ENCODE results near the gene PLCB4.

PLCB4 gene

DNA sequence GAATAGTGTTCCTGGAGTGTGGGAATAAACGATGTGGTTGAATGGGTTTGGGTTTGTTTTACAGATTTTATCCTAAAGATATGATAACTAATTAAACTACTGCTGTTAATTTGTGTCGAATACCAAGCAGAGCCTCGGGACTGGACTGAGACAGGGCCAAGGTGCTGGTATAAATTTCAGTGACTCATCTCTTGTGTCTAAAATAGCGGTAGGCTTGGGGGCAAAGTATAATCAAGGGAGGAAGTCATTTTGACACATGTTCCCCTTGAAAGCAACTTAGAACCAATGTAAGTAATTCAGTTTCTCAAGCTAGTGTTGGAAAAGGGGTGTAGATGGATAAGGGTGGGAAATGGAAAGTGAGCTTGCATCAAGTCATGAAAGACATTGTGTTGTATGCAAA is 108.4 kb downstream of the PLCB4 start:
- no peak for DNase-seq (ENCODE audit: low read depth in 2 of 2)

DNA sequence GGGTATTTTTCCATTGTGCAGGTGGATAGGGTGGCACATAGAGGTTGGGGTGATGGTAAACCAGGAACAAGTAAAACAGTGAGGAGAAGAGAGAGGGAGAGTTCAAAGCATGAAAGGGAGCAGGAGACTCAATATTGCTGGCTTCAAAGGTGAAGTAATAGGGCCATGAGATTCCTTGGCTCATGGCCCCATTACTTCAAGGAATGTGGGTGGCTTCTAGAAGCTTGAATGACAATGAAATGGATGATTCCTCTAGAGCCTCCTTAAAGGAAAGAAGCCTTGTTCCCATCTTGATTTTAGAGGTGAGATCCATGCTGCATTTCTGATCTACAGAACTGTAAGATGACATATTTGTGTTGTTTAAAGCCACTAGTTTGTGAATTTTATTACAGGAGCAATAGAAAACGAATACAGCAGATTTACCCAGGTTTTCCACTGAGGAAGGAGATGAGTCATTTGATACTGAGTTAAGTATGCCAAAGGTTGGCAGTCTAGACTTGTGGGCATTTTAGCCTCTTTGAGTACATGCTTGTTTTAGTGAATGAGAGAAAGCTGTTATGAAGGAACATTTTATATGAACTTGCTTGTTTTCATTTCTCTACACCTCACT is 110.4 kb downstream of the PLCB4 start:
- no peak for DNase-seq (ENCODE audit: low read depth in 2 of 2)

DNA sequence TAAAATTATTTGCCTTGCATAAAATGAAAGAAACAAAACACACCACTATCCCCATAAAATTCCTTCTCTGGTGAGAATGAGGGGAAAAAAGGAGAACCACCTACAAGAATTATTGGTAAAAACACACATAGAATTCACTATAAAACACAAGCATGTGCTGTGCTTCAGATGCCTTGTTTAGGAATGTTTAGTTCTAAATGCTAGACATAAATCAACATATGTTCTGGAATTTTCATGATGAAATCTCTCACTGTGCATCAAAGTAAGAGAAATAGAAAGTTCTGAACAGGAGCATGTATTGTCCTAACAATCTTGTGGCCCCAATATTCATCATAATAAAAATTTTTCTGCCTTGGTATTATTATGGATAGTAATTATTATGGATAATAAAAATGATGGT is 111.0 kb downstream of the PLCB4 start:
- DNase-seq (ENCODE audit: low read depth in 2 of 2), result no peak

DNA sequence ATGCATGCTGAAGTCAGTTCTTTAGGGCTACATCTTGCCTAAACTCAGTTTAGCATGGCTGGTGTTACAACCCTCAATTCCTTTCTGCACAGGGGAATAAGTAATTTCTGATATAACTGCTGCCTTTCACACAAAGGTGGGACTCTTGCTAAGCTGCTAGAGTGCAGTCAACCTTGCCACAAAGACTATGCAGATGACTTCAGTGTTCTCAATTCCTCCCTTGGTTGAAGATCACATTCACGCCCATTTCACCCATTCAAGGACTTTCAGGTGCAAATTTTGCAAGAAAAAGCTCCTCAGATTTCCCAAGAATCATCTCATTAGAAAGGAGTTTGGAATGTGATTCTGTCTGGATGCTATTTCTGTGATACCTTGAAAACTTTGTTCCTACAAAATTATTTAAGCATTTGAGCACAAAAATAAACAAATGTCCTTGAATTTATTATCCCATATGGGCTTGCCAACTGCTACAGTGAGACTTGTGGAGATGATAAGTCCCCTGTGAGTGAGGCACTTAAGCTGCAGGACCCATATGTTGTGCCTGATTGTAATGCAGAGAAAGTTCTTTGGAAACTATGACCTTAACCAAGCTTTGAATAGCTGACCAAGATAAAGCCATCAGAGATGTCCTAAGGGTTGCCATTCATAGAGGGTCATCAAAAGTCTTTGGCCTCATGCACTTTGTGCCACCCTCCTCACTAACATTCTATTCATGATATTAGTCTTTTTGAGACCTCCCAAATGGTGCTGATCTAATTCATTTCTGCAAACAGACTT is 111.8 kb downstream of the PLCB4 start:
- no peak for DNase-seq (ENCODE audit: low read depth in 2 of 2)

DNA sequence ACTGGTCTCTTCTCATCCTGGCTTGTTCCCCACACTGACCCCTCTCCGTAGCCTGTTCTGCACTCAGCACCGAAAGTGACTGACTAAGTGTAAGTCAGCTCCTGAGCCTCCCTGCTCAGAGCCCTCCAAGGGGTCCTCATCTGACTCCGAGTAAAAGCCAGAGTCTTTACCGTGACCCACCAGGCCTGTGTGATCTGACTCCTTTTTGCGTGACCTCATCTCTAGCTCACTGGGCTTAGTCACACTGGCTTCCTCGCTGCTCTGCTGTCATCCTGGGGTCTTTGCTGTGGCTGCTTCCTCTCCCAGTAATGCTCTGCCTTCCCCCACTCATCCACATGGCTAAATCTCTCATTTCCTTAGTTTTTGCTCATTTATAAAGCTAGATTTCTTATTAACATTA is 116.6 kb downstream of the PLCB4 start:
- DNase-seq (ENCODE audit: low read depth in 2 of 2), result no peak

DNA sequence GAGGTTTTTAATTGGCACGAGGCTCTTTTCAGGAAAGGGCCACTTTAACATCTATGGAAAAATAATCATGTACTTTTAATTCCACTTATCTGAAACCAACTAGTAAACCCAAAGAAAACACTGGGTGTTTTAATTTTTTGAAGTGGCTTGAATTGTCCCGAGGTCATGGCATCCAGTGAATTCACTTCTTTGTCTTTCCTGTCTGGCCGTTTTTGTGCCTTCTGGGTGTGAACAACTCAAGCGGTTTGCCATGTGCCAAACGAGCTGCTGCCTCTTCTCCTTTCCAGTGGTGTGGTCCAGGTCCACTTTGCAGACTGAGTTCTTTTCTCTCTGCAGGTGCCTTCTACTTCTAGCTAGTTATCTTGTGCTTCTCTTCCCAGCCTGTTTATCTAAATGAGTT is 117.5 kb downstream of the PLCB4 start:
- DNase-seq (ENCODE audit: low read depth in 2 of 2), result no peak

DNA sequence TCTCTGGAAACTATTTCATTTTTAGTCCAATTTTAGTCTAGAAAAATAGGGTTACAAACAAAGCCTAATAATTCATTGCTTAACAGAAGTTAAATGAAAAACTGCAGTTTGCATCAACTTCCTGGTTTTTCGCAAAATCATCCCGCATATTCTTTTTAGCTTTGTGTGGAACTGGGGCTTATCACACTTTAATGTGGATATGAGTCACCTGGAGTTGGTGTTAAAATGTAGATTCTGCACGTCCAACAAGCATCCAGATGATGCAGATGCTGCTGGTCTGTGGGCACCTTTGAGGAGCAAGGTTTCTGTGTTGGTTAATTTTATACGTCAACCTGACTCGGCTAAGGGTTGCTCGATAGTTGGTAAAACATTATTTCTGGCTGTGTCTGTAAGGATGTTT is 126.1 kb downstream of the PLCB4 start:
- DNase-seq (ENCODE audit: low read depth in 2 of 2), result no peak

DNA sequence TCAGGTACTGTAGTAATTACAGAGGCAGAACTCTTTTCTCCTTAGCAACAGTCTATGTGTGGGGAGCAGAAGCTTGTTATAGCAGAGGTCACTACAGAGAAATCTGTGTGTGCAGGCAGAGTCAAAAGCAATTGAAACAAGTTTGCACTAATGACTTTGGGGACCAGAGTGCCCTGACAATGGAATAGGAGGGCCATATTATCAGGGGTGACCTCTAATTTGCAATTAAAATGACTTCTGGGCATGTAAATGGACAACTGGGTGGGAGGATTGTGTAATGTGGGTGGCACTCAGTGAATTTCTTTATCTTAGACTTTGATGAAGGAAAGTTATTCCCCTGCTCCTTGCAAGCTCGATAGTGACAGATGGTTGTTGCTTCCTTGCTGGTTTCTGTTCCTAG is 127.2 kb downstream of the PLCB4 start:
- DNase-seq (ENCODE audit: low read depth in 2 of 2), result no peak

DNA sequence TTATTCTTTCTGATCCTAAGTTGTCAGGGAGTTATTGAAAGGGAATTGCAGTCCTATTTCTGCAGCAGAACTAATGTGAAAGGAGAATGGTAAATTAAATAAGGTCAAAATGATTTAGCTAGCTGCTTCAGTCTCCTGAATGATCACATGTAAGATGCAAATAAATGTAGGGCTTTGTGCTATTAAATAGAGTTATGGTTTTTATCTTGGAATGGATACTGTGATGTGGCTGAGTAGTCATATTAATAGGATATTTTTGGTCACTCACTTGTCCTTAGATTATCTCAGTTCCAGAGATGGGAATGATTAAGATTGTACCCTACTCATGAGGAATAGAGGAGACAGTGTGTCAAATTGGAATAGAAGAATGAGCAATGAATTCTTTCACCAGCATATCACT is 129.6 kb downstream of the PLCB4 start:
- no peak for DNase-seq (ENCODE audit: low read depth in 2 of 2)

DNA sequence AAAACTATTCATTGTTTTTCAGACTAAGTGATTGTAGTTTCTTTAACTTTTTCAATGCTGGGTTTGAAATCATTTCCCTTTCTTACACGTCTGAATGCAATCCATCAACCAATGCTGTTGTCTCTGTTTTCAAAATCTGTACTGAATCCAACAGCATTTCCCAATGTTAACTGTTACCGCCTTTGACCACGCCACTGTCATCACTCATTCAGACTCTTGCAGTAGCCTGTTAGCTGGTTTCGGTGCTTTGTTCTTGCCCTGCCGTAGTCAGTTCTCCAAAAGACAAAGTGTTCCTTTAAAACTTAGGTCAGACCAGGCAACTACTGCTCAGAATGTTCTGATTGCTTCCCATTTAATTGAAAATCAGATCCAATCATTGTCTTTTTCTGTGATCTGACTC is 131.3 kb downstream of the PLCB4 start:
- no peak for DNase-seq (ENCODE audit: low read depth in 2 of 2)

DNA sequence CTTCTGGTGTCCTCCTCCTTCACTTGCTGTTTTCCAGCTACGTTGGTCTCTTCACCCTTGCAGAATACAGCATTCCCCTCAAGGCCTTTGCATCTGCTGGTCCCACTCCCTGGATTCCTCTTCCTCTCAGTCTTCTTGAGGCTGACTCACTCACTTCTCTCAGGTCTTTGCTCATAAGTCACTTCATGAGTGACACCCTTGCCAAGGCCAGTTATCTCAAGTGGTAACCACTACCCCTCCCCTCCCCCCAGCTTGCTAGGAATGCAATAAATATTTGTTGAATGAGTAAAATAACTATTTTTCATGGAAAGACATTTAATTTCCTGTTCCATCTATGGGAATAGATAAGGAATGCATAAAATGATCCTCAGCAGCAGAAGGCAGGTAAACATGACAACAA is 131.7 kb downstream of the PLCB4 start:
- DNase-seq (ENCODE audit: low read depth in 2 of 2), result no peak

DNA sequence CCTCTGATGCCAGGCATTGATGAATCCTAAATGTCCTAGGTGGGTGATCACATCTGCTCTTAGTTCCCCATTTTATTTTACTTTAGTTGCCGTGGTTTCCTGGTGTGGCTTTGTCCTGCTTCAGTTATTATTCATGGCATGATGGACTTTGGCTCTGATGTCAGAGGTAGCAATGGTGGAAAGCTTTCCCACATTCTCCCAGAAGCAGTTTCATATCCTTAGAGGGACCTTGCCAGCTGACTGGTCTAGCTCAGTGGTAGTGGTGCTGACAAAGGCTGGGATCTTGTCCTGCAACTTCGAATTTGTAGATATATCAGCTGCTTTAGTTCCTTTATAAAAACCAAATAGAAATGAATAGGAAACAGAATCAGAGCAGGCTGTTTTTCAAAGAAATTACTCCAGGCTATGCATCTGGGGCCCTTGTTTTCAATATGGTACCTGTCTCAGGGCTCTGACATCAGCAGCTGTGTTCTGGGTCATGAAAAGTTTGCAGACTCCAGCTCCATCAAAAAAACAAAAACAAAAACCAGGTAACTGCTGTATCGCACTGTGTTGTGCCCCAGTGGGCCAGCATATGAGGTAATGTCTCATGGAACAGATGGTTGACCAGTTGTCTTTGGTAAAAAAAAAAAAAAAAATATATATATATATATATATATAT is 133.7 kb downstream of the PLCB4 start:
- DNase-seq (ENCODE audit: low read depth in 2 of 2), result no peak

DNA sequence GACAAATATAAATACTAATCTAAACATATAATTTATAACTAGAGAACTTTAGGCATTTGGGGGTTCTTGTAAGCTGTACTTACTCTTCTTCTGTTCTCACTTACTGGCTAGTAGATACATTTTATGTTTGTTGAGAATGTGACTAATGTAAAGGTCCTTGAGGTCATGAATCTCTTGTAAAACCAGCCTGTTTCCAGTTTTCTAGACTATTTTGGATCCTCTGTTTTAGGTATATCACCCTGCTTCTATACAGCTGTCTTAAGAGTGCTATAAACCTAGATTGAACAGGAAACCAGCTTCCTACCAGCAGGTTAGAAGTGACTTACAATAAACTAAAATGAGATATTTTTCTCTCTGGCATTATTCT is 134.2 kb downstream of the PLCB4 start:
- DNase-seq (ENCODE audit: low read depth in 2 of 2), result no peak

DNA sequence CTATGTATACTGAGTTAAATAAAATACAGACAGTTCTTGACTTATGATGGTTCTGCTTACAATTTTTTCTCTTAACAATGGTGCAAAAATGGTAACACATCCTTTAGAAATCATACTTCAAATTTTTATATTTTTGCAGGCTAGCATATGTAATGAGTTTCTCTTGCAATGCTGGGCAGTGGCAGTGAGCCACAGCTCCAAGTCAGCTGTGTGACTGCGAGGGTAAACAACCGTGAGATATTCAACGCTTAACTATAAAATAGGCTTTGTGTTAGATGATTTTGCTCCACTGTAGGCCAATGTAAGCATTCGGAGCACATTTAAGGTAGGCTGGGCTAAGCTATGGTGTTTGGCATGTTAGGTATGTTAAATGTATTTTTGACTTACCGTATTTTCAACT is 136.1 kb downstream of the PLCB4 start:
- no peak for DNase-seq (ENCODE audit: low read depth in 2 of 2)

DNA sequence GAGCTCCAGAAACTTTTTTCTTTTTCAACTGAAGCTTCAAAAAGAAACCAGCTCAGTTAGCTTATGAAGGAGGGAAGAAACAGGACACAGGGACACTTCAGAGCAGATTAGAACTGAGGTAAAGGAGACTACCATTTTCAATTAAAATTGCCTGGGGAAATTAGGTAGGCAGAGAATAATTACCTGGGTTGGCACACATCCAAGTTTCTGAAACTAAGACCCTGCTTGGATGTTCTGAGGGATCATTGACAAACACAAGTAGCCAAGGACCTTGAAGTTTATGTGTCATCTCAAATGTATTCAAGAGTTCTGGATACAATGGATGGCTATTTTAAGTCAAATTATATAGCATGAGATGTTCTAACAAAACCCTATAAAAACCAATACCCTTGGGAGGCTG is 137.6 kb downstream of the PLCB4 start:
- no peak for DNase-seq (ENCODE audit: low read depth in 2 of 2)

DNA sequence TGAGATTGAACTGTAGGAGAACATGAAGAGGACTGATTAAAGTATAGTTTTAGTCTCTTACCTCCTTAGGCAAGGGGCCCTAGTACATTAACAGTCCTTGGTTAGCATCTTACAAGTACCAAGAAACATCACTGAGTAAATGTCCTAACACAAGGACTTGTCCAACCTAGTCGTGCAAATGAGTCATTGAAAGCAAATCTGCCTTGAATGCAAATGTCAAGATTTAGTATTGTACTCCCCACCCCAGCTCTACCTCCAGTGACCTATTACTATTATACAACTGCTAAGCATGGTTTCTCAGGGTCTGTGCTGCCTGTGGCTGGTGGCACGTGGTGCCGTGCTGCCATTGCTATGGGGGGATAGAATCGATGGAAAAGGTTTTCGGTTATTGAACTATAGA is 138.4 kb downstream of the PLCB4 start:
- DNase-seq (ENCODE audit: low read depth in 2 of 2), result no peak

DNA sequence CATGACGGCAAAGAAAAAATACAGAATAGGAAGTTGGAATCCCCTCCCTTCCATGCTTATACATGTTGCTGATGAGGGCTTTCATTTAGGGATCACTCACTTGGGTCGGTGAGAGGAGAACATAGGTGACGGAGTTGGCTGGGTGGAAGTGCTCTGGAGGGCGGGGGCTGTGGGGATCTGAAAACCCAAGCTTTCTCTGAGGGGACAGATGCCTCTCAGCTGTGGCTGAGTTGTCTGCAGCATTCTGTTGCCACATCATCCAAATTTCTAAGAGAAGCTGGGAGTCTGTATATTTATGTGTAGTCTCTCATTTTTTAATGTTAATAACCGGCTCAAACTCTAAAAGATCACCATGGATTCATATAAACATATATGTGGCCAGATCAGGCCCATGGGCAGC is 141.5 kb downstream of the PLCB4 start:
- no peak for DNase-seq (ENCODE audit: low read depth in 2 of 2)

DNA sequence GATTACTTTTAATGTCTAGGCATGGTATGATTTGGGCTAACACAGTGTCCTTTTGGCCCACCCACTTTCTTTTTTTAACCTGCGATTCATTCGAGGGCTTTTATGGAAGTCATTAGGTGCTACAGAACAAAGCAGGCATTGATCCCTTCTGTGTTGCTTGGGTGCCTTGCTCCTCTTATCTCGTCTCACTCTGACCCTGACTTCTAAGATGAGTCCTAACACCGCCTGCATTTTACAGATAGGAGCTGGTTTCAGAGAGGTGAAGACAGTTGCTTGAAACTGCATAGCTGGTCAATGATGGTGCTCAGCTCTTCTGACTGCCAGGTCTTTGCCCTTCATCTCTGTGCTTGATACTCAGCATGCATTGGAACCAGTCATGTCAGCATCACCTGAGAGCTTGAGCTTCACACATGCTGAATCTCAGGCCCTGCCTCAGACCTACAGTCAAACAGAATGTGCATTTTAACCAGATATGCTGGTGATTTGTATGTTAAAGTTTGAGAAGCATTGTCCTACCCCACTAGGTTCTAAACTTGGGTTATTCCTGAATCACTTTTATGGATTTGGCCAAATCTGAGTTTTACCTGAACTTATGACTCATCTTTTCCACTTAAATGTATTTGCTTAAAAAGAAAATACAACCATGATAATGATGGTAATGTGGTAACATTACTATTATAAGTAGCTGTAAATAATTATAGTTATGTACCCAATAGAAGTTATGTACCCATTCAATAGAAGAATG is 142.3 kb downstream of the PLCB4 start:
- DNase-seq (ENCODE audit: low read depth in 2 of 2), result no peak

DNA sequence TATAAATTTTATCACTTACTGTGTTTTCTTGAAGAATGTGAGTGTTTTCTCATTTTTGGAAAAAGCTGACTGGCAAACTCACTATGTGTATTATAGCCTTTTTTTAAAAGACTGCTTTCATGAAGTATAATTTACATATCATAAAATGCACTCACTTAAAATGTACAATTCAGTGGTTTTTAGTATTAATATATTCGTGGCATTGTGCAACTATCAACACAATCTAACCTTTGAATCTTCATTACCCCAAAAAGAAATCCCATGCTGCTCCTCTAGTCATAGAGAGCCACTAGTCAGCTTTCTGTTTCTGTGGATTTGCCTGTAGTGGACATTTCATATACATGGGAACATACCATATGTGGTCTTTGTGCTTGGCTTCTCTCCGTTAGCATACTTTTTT is 143.8 kb downstream of the PLCB4 start:
- DNase-seq (ENCODE audit: low read depth in 2 of 2), result no peak

DNA sequence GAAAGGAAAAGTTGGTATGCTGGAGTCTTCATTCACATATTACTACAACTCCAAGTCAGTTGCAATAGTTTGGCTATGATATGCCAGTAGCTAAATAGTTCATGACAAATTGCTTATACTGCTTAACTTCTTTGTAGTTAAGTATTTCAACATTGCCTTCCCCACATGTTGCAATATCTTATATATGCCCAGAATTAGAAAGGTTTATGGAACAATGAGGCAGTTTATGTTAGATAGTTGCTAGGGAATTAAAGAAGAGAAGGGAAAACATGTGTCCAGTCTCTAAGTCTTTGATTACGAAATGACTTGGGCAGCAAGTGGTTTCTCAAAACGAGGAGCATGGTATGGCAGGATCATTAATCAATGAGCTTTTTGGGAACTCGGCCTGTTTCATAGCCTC is 145.8 kb downstream of the PLCB4 start:
- DNase-seq (ENCODE audit: low read depth in 2 of 2), result no peak

DNA sequence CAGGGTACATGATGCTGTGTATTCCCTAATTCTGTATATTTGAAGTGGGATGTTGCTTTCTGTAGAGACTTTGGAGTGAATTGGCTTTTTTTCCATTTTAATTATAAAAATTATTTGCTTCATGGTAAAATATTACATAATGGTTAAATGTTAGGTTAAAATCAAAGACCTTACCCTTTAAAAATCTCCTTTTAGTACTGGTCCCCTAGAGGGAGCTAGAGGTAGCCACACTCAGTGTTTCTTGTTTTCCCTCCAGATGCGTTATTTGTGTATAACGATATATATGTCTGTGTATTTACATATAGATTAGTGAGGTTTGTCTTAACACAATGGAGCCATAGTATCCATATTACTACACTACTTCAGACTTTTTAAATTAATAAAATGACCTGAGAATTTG is 146.7 kb downstream of the PLCB4 start:
- no peak for DNase-seq (ENCODE audit: low read depth in 2 of 2)

DNA sequence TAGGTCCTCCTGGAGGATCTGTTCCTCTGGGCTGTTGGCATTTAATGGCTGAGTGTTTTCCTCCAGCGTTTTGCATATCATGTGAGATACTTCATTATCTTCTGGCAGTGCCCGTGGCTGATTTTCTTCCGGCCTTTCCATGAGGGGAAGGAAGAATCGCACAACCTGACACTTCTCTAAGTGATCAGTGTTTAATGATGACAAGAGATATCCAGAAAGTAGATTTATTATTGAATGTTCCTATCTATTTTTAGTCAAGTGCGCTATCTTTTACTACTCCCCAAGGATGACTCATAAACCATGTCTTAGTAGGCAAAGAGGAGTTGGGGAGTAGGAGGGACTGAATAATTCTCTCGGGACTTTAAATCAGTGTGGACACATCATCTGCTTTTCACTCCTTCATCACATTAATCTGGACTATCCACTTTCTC is 149.7 kb downstream of the PLCB4 start:
- no peak for DNase-seq (ENCODE audit: low read depth in 2 of 2)

Data from stimulated activated CD8-positive, alpha-beta memory T cell treated with anti-CD3 and anti-CD28 coated beads, Interleukin-15, amount 100 ng/mL, for 48 hours (primary cell).